ENCODE results near the gene OR1S1. TPM values are rescaled to one million over a fixed set of nuclear protein-coding genes. Genes with fewer than 3 reads are reported as not detected.
"Not testable (repeated sequence)": the region's sequence is repeated elsewhere in the genome, so short reads cannot be mapped to it uniquely, and the experiment has no call there.

Gene OR1S1
- not detected in 2 replicates for total RNA-seq

- not testable (repeated sequence) for DNase-seq (ENCODE audit: low read depth in 2 of 2)
These were observed at the start of gene OR1S1 for GRCh38 chr11:58212420-58212819. OR1S1 (plus strand) TSS chr11:58212720.

GRCh38 chr11:58164389-58164788 lies 48.1 kb upstream of the OR1S1 start:
- DNase-seq (ENCODE audit: low read depth in 2 of 2), result no peak

- DNase-seq (ENCODE audit: low read depth in 2 of 2), result no peak
These were observed 47.5 kb upstream of the OR1S1 start for GRCh38 chr11:58164990-58165389.

- DNase-seq (ENCODE audit: low read depth in 2 of 2), result no peak
These were observed 46.9 kb upstream of the OR1S1 start for GRCh38 chr11:58165504-58166106.

GRCh38 chr11:58177409-58178054 lies 35.0 kb upstream of the OR1S1 start:
- no peak for DNase-seq (ENCODE audit: low read depth in 2 of 2)

- DNase-seq (ENCODE audit: low read depth in 2 of 2), result no peak
These were observed 34.1 kb upstream of the OR1S1 start for GRCh38 chr11:58178444-58178843.

GRCh38 chr11:58179648-58180047 lies 32.9 kb upstream of the OR1S1 start:
- DNase-seq (ENCODE audit: low read depth in 2 of 2), result no peak

- no peak for DNase-seq (ENCODE audit: low read depth in 2 of 2)
These were observed 25.6 kb upstream of the OR1S1 start for GRCh38 chr11:58186938-58187337.

- DNase-seq (ENCODE audit: low read depth in 2 of 2), result no peak
These were observed 23.8 kb upstream of the OR1S1 start, which contains the start of gene OR9Q2 for GRCh38 chr11:58188770-58189169. OR9Q2 (plus strand) TSS chr11:58189070; CDS start chr11:58190491, 1,421 bp downstream.

GRCh38 chr11:58192229-58192628 lies 20.3 kb upstream of the OR1S1 start:
- no peak for DNase-seq (ENCODE audit: low read depth in 2 of 2)

- no peak for DNase-seq (ENCODE audit: low read depth in 2 of 2)
These were observed 19.1 kb upstream of the OR1S1 start for GRCh38 chr11:58193391-58193790.

- DNase-seq (ENCODE audit: low read depth in 2 of 2), result no peak
These were observed 16.6 kb upstream of the OR1S1 start for GRCh38 chr11:58195939-58196338.

GRCh38 chr11:58199271-58199670 lies 13.2 kb upstream of the OR1S1 start:
- no peak for DNase-seq (ENCODE audit: low read depth in 2 of 2)

- DNase-seq (ENCODE audit: low read depth in 2 of 2), result no peak
These were observed 8.5 kb upstream of the OR1S1 start, which contains the start of gene OR1S2 for GRCh38 chr11:58204042-58204441. OR1S2 (minus strand) TSS chr11:58204142; CDS start chr11:58204142, 0 bp downstream.

- DNase-seq (ENCODE audit: low read depth in 2 of 2), result no peak
These were observed 4.0 kb downstream of the OR1S1 start for GRCh38 chr11:58216476-58216875.

GRCh38 chr11:58222721-58223120 lies 10.2 kb downstream of the OR1S1 start:
- no peak for DNase-seq (ENCODE audit: low read depth in 2 of 2)

GRCh38 chr11:58227956-58228615 lies 15.6 kb downstream of the OR1S1 start:
- DNase-seq (ENCODE audit: low read depth in 2 of 2), result no peak

GRCh38 chr11:58243954-58244353 lies 31.4 kb downstream of the OR1S1 start:
- no peak for DNase-seq (ENCODE audit: low read depth in 2 of 2)

- no peak for DNase-seq (ENCODE audit: low read depth in 2 of 2)
These were observed 42.4 kb downstream of the OR1S1 start for GRCh38 chr11:58254936-58255335.

GRCh38 chr11:58259983-58260382 lies 47.5 kb downstream of the OR1S1 start:
- DNase-seq (ENCODE audit: low read depth in 2 of 2), result no peak
